Thymus (tissue), 11 donors: ENCODE results near the gene SFT2D2. TPM values are rescaled to one million over a fixed set of nuclear protein-coding genes. Genes with fewer than 3 reads are reported as not detected.

Experiments
- DNase-seq, 9 donors: peaks; one replicate each; pipeline ENCODE4 v3.0.0-alpha.2; 2013; ENCODE audit warnings: low spot score in 9 of 9, low read depth in 6 of 9, missing footprints in 1 of 9
- H3K27ac ChIP-seq, 2 donors: one replicate each; pipeline ENCODE4 v1.5.1; 2013; ENCODE audit warnings: control low read depth in 1 of 2, low read depth in 1 of 2, low read length in 1 of 2, mild to moderate bottlenecking in 1 of 2, moderate library complexity in 1 of 2
- H3K27me3 ChIP-seq, 2 donors: one replicate each; pipeline ENCODE4 v1.5.1; 2013; ENCODE audit warnings: low read length in 1 of 2; ENCODE audit not compliant: control insufficient read depth in 2 of 2, insufficient read depth in 1 of 2
- H3K36me3 ChIP-seq, 2 donors: one replicate each; pipeline ENCODE4 v1.5.1; 2013; ENCODE audit warnings: low read length in 1 of 2, mild to moderate bottlenecking in 1 of 2, moderate library complexity in 1 of 2; ENCODE audit not compliant: control insufficient read depth in 2 of 2, insufficient read depth in 2 of 2
- H3K4me1 ChIP-seq, 2 donors: one replicate each; pipeline ENCODE4 v1.5.1; 2013; ENCODE audit warnings: low read length in 2 of 2; ENCODE audit not compliant: control insufficient read depth in 2 of 2, insufficient read depth in 2 of 2
- H3K4me3 ChIP-seq, 2 donors: one replicate each; pipeline ENCODE4 v1.5.1; 2013; ENCODE audit warnings: low read length in 2 of 2, control low read depth in 1 of 2, mild to moderate bottlenecking in 1 of 2
- H3K9me3 ChIP-seq, 2 donors: one replicate each; pipeline ENCODE4 v1.5.1; 2013; ENCODE audit warnings: low read length in 1 of 2, mild to moderate bottlenecking in 1 of 2; ENCODE audit not compliant: control insufficient read depth in 2 of 2, insufficient read depth in 1 of 2
- WGBS: extraction: QIAGEN DNeasy Blood & Tissue Kit; methylation state at CpG from one replicate; pipeline ENCODE4 v1.1.7; 2013; 5-methylcytosine and 5-hydroxymethylcytosine counted together
- polyA plus RNA-seq: library from polyadenylated mRNA; stranded (reverse); fragments of 200-250 nt; gene quantifications from one replicate; pipeline ENCODE4 v1.2.3, GENCODE V29; 2013
- total RNA-seq: library from RNA; stranded (reverse); fragments of 120-200 nt; gene quantifications from one replicate; pipeline ENCODE4 v1.2.4, GENCODE V29; 2013
- donor health status: healthy.

Gene SFT2D2
- total and polyA plus RNA-seq, 2 donors: 11.0 to 12.6 TPM

DNA sequence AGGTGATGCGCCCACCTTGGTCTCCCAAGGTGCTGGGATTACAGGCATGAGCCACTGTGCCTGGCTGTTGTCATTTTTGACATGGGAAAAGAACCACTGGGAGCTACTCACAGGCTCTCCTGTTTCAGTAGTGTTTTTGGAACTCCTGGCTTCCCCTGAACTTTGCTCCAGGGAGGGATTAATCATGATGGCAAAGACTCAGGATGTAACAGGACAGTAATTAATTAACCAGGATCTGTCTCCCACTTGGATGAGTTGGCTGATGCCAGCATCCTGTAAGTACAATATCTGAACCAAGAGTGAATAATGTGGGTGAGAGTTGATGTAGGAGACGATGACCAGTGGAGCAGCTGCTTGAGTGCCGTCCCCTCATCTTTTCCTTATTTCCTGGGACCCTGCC is 4.9 kb downstream of the SFT2D2 start:
- Histone ChIP-seq H3K9me3 (peaks cover 0 to 3% of the 10 kb centered on the region in 2 donors), H3K4me1 (peaks cover 13 to 26% of the 10 kb centered on the region in 2 donors), H3K36me3 (peaks cover 23 to 48% of the 10 kb centered on the region in 2 donors), H3K4me3 (no peak overlapping the region), H3K27ac (no peak overlapping the region), H3K27me3 (no peaks in the 10 kb centered on the region)
- 99% methylated on average over 3 of the region's 3 CpGs for WGBS
- DNase-seq: no peak

DNA sequence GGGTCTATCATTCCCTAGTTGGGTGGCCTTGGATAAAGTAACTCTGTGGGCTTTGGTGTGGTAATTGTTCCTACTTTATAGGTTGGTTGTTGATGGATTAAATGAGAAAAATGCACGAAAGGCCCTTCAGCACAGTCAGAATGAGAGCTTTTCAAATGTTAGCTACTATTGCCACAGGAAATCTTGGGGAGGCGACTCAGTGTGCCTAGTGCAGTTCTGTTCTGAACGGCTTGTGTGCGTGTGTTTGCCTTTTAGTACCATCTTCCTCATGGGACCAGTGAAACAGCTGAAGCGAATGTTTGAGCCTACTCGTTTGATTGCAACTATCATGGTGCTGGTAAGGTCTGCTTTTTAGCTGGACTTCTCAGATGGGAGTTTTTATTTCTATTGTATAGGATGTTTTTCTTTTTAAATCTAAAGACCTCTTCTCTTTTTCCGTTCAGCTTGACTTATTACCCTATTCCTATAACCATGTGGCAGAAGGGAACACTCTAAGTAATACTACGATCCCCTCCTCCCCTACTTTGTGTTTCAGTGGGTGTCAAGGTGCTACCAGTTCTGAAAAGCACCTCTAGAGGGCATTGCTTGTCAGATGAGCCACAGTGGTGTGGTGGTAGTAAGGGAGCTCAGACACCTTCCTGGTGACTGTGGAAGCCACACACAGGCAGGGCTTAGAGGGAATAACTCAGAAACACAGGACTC is 9.2 kb downstream of the SFT2D2 start:
- no peaks in the 10 kb centered on the region for H3K9me3 ChIP-seq
- no peak overlapping the region for H3K4me3 ChIP-seq
- 97% methylated on average over 8 of the region's 8 CpGs for WGBS
- H3K27ac ChIP-seq: no peak overlapping the region
- H3K4me1 ChIP-seq: peaks cover 0 to under 1% of the 10 kb centered on the region in 2 donors
- peaks cover 43 to 81% of the 10 kb centered on the region in 2 donors for H3K36me3 ChIP-seq
- DNase-seq: peak in 3 of 9 donors; percentile 18 to 56 (median 32)
- H3K27me3 ChIP-seq: no peaks in the 10 kb centered on the region

DNA sequence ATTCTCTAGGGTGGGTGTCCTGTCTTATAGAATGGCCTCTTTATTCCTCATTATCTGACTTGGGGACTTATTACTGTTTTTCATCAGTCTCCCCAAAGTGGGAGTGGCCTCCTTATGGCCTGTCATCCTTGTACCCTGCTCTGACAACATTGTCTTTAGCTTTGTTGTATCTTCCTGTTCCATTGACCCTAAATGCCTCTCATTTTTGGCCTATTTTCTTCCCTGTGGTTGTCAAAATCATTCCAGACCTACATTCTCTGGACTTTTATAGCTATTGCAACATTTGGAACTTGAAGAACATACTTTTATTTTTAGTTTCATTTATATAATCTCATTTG is 9.7 kb downstream of the SFT2D2 start:
- no peaks in the 10 kb centered on the region for H3K27me3 ChIP-seq
- H3K27ac ChIP-seq: no peak overlapping the region
- no peak overlapping the region for H3K4me3 ChIP-seq
- no peak for DNase-seq
- H3K9me3 ChIP-seq: no peaks in the 10 kb centered on the region
- no peaks in the 10 kb centered on the region for H3K4me1 ChIP-seq
- peaks cover 39 to 80% of the 10 kb centered on the region in 2 donors for H3K36me3 ChIP-seq

DNA sequence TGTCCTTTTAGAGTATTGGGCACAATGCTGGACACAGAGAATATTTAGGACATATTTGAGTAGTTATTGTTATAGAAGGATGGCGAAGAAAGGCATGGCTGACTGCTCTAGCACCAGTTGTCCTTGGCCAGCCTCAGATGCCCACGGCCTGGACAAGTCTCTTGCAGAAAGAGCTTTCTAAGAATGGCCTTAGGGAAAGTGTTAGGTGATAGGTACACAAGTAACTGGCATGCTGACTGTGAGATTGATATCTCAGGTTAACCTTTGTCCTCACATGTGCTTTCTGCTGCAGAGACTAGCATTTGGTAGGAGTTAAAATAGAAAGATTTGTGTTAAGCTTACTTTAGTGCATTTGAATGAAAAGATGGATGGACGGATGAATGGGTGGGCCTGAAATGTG is 10.1 kb downstream of the SFT2D2 start:
- H3K4me1 ChIP-seq: no peaks in the 10 kb centered on the region
- H3K27ac ChIP-seq: no peak overlapping the region
- DNase-seq: no peak
- 96% methylated on average over 3 of the region's 3 CpGs for WGBS
- H3K27me3 ChIP-seq: no peaks in the 10 kb centered on the region
- no peaks in the 10 kb centered on the region for H3K9me3 ChIP-seq
- peaks cover 39 to 80% of the 10 kb centered on the region in 2 donors for H3K36me3 ChIP-seq
- no peak overlapping the region for H3K4me3 ChIP-seq

DNA sequence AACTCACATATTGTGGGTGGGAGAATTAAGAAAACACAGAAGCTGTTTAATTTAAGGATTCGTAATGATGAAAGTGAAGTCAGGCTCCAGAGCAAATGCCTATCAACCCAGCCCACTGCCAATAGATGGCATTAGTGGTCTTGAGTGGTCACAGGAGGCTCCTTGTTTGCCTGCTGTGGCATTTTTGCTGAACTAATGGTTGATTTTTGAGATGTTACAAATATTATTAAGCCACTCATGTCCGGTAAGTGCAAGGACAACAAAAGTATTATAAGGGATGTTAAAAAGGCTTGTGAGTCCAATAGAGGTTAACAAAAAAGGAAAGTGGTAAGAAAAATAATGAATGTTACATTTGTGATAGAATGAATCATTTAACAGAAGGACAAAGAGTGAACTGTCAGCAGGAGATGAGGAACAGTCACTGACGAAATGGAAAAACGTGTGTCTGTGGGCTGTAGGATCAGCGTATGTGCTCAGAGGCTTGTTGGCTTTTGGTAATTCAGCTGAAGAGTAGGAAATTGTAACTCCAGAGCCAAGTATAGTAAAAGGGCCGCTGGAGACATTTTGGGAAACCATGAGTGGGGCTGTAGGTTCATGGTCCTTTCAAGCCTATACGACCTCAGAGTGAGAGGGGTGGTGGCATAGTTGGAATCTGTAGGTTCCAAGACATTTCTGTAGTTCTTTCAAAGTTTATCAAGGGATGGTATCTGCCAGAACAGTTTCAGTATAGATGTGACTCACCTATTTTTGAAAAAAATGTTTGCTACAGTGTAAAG is 11.2 kb downstream of the SFT2D2 start:
- Histone ChIP-seq H3K4me1 (no peaks in the 10 kb centered on the region), H3K36me3 (peaks cover 44 to 78% of the 10 kb centered on the region in 2 donors), H3K4me3 (no peak overlapping the region), H3K9me3 (no peaks in the 10 kb centered on the region), H3K27ac (no peak overlapping the region), H3K27me3 (no peaks in the 10 kb centered on the region)
- WGBS: 96% methylated on average over 7 of the region's 7 CpGs
- DNase-seq: no peak

DNA sequence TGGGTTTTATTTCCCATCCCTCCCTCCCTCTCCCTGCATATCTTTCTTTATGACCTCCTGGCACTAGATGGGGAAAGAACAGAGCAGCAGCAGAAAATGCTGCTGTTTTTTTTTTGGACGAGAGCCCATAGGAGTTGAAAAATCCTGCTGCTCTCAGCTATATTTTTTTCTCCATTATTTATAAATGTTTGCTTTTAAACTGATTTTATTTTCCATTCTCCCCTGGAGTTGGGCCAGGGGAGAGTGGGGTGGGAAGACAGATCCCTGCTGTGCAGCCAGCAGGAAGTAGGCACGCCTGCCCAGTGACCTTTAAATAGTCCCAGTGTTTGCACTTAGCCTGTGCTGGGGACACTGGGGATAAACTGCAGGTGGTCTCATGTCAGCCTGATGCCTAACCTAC is 17.4 kb downstream of the SFT2D2 start:
- Histone ChIP-seq H3K27me3 (no peaks in the 10 kb centered on the region), H3K4me3 (no peak overlapping the region), H3K27ac (no peak overlapping the region), H3K9me3 (no peaks in the 10 kb centered on the region), H3K4me1 (no peaks in the 10 kb centered on the region), H3K36me3 (peaks cover 36 to 62% of the 10 kb centered on the region in 2 donors)
- no peak for DNase-seq
- 94% methylated on average over 2 of the region's 2 CpGs for WGBS

DNA sequence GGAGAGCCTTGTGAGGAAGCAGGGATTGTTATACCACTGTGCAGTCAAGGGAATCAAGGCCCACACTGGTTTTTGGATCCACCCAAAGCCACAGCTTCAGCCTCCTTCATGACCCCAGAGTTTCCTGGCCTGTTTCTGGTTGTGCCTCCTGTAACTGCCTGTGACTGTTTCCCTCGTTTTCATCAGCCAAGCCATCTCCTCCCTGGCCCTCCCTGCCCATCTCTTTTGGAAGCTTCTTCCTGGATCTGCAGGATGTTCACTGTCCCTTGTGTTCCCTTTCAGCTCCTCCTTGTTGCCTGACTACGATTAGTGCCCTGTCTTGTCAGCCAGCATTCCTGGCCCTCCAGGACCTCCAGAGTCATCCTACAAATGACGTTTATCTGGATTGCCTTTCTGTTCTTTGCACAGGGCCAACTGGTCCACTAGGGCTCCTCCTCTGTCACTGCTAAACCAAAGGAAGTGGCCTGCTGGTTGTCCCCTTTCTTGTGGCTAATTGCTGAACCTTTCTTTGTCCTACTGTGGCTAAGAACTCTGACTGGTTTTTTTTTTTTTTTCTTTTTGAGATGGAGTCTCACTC is 17.9 kb downstream of the SFT2D2 start:
- Histone ChIP-seq H3K4me3 (no peak overlapping the region), H3K9me3 (no peaks in the 10 kb centered on the region), H3K27me3 (no peaks in the 10 kb centered on the region), H3K4me1 (no peaks in the 10 kb centered on the region), H3K27ac (no peak overlapping the region), H3K36me3 (peaks cover 30 to 57% of the 10 kb centered on the region in 2 donors)
- DNase-seq: no peak
- WGBS: 81% methylated on average over 3 of the region's 3 CpGs

DNA sequence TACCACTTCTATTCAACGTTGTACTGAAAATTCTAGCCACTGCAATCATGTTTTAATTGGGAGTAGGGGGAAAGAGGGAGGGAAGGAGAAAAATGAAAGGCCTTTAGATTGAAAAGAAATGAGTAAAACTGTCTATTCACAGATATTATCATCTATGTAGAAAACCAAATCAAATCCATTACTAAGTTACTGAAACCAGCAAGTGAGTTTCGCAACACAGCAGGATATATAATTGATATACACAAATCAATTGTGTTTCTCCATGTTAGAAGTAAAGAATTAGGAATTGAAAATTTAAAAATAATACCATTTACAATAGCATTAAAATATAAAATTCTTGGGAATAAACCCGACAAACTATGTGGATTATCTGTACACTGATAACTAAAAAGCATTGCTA is 19.2 kb downstream of the SFT2D2 start:
- H3K4me1 ChIP-seq: no peaks in the 10 kb centered on the region
- H3K36me3 ChIP-seq: peaks cover 32 to 52% of the 10 kb centered on the region in 2 donors
- H3K9me3 ChIP-seq: no peaks in the 10 kb centered on the region
- DNase-seq: no peak
- no peak overlapping the region for H3K27ac ChIP-seq
- H3K27me3 ChIP-seq: no peaks in the 10 kb centered on the region
- 98% methylated on average over 3 of the region's 3 CpGs for WGBS
- H3K4me3 ChIP-seq: no peak overlapping the region

DNA sequence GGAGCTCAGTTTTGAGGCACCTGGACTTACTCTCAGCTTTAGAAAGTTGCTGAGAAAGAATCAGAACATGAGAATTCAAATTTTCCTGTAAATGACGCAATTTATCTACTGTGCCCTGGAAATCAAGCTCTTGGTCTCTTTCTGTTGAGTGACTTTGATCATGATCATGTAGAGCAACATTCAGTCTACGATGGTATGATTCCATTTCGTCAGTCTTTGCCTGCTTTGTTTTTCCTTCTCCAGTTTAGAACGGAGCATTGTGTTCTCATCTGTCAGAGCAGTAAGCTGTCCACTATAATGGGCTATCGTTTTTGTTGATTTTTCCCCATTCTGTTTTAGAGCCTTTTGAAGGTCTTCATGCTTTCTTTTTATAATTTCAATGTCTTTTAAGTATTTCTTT is 20.7 kb downstream of the SFT2D2 start:
- DNase-seq: no peak
- H3K27ac ChIP-seq: no peak overlapping the region
- 97% methylated on average over 5 of the region's 5 CpGs for WGBS
- no peaks in the 10 kb centered on the region for H3K27me3 ChIP-seq
- H3K36me3 ChIP-seq: peaks cover 41 to 57% of the 10 kb centered on the region in 2 donors
- no peak overlapping the region for H3K4me3 ChIP-seq
- no peaks in the 10 kb centered on the region for H3K4me1 ChIP-seq
- no peaks in the 10 kb centered on the region for H3K9me3 ChIP-seq
